Neuron (in vitro differentiated cells): ENCODE results near the gene DCTN3.

Experiments
- H2AFZ ChIP-seq: one replicate; pipeline ENCODE4 v1.6.1; 2013; ENCODE audit warnings: low read depth, mild to moderate bottlenecking, inconsistent platforms, low read length, moderate library complexity
- H3K27me3 ChIP-seq: one replicate; pipeline ENCODE4 v1.6.1; 2013; ENCODE audit warnings: low read length; ENCODE audit not compliant: insufficient read depth
- H3K36me3 ChIP-seq: one replicate; pipeline ENCODE4 v1.6.1; 2013; ENCODE audit warnings: low read length; ENCODE audit not compliant: insufficient read depth
- H3K4me1 ChIP-seq: one replicate; pipeline ENCODE4 v1.6.1; 2013; ENCODE audit warnings: low read length; ENCODE audit not compliant: insufficient read depth
- H3K4me3 ChIP-seq: 2 replicates; pipeline ENCODE4 v1.5.1; 2013; ENCODE audit warnings: mild to moderate bottlenecking, low read length, moderate library complexity
- H3K9me3 ChIP-seq: one replicate; pipeline ENCODE4 v1.6.1; 2013; ENCODE audit warnings: low read length

DCTN3 gene

GRCh38 chr9:34620061-34620994, at the start of gene DCTN3:
DCTN3 (minus strand) TSS chr9:34620495; CDS start chr9:34620464, 31 bp downstream.
- Histone ChIP-seq H3K4me3 (peak within 1 kb of the TSS; percentile 84), H2AFZ (peak within 1 kb of the TSS; percentile 51), H3K9me3 (peaks cover 2% of the 10 kb centered on the region), H3K4me1 (peaks cover 14% of the 10 kb centered on the region), H3K27me3 (peaks cover 16% of the 10 kb centered on the region), H3K36me3 (peaks cover 29% of the 10 kb centered on the region)

- H3K27me3 ChIP-seq, result no peaks in the 10 kb centered on the region
- H3K36me3 ChIP-seq, result no peaks in the 10 kb centered on the region
- peak overlapping the region; percentile 60 for H3K4me3 ChIP-seq
These were observed 45.3 kb upstream of the DCTN3 start for GRCh38 chr9:34665381-34666250.

GRCh38 chr9:34665067-34665380, 44.7 kb upstream of the DCTN3 start:
- Histone ChIP-seq H3K27me3 (no peaks in the 10 kb centered on the region), H2AFZ (peak overlapping the region; percentile 52), H3K9me3 (no peaks in the 10 kb centered on the region), H3K4me3 (peak overlapping the region; percentile 46), H3K36me3 (no peaks in the 10 kb centered on the region), H3K4me1 (peaks cover 7% of the 10 kb centered on the region)

More at GRCh38 chr9:34665381-34666250, 45.3 kb upstream of the DCTN3 start:
- H3K9me3 ChIP-seq, result no peaks in the 10 kb centered on the region
- H3K4me1 ChIP-seq, result peaks cover 7% of the 10 kb centered on the region
- peak overlapping the region; percentile 52 for H2AFZ ChIP-seq

- H3K36me3 ChIP-seq, result no peaks in the 10 kb centered on the region
- no peaks in the 10 kb centered on the region for H3K9me3 ChIP-seq
- H2AFZ ChIP-seq, result peak overlapping the region; percentile 52
- H3K4me3 ChIP-seq, result peak overlapping the region; percentile 46
- H3K4me1 ChIP-seq, result peaks cover 7% of the 10 kb centered on the region
- H3K27me3 ChIP-seq, result no peaks in the 10 kb centered on the region
These were observed 44.2 kb upstream of the DCTN3 start for GRCh38 chr9:34664281-34665066.

DNA sequence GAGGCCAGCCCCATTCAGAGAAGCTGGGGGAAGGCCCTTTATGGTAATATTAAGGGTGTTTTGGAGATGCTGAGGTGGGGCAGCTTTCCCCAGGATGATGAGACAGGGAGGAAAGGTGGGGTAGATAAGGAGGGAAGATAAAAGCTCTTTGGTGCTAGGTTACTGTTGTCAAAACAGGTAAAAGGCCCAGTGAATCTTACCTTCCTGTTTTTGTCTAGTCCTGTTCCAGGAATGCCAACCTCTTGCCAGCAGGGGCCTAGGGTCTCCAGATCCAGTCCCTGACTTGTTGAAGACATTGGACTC, 43.0 kb upstream of the DCTN3 start:
- Histone ChIP-seq H3K27me3 (no peaks in the 10 kb centered on the region), H3K9me3 (no peaks in the 10 kb centered on the region), H2AFZ (no peak overlapping the region), H3K36me3 (no peaks in the 10 kb centered on the region), H3K4me3 (no peak overlapping the region), H3K4me1 (peaks cover 7% of the 10 kb centered on the region)

GRCh38 chr9:34662526-34663302, 42.4 kb upstream of the DCTN3 start, which contains the start of gene CCL27:
CCL27 (minus strand) TSS chr9:34662657; CDS start chr9:34662633, 24 bp downstream.
- Histone ChIP-seq H3K4me1 (peaks cover 7% of the 10 kb centered on the region), H3K27me3 (no peaks in the 10 kb centered on the region), H2AFZ (no peak within 1 kb of the TSS), H3K36me3 (no peaks in the 10 kb centered on the region), H3K9me3 (no peaks in the 10 kb centered on the region), H3K4me3 (no peak within 1 kb of the TSS)

DNA sequence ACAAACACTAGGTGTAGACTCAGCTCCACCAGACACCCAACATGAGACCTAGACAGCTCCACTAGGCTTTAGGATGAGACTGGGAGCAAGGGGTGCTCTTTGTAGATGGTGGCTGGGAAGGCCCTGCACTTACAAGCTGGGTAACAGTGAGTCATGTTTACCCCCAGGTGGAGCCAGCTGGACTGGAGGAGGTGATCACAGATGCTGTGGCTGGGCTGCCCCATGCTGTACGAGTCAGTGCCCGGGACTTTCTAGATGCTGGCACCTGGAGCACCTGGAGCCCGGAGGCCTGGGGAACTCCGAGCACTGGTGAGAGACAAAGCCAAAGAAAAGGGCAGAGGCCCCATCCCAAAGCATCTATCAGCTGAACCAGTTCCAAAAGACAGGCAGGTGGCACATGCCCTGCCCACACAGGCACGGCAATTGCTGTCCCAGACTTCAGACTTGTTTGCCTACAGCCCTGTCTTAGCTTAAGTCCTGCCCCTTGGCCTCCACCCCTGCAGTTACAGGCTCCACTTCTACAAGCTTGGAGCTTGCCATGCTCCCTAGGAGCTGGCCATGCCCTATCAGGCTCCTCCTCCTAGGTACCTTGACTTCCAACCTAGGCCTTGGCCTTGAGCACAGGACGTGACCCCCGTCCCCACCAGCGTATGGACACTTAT, 39.4 kb upstream of the DCTN3 start:
- Histone ChIP-seq H3K36me3 (no peaks in the 10 kb centered on the region), H3K4me3 (no peak overlapping the region), H3K27me3 (no peaks in the 10 kb centered on the region), H3K4me1 (peaks cover under 1% of the 10 kb centered on the region), H2AFZ (no peak overlapping the region), H3K9me3 (no peaks in the 10 kb centered on the region)

GRCh38 chr9:34658461-34658860, 38.2 kb upstream of the DCTN3 start:
- H3K4me3 ChIP-seq, result no peak overlapping the region

DNA sequence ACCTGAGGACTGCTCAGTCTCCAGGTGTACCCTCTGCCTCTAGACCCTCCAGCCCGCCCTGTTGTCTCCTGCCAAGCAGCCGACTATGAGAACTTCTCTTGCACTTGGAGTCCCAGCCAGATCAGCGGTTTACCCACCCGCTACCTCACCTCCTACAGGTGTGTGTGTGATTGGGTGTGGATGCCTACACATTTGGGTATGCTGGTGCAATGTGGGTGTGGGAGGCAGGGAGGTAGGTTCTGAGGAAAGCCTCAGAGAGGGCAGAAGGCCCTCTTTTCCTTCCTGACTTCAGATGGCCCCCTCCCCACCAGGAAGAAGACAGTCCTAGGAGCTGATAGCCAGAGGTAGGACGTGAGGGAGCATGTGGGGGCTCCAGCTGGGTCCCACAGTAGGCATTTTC, 36.7 kb upstream of the DCTN3 start:
- Histone ChIP-seq H2AFZ (no peak overlapping the region), H3K4me1 (peaks cover 20% of the 10 kb centered on the region), H3K27me3 (no peaks in the 10 kb centered on the region), H3K4me3 (no peak overlapping the region), H3K36me3 (no peaks in the 10 kb centered on the region), H3K9me3 (no peaks in the 10 kb centered on the region)

More at GRCh38 chr9:34658461-34658860, 38.2 kb upstream of the DCTN3 start:
- Histone ChIP-seq H3K27me3 (no peaks in the 10 kb centered on the region), H2AFZ (no peak overlapping the region), H3K9me3 (no peaks in the 10 kb centered on the region), H3K36me3 (no peaks in the 10 kb centered on the region), H3K4me1 (peaks cover 7% of the 10 kb centered on the region)

DNA sequence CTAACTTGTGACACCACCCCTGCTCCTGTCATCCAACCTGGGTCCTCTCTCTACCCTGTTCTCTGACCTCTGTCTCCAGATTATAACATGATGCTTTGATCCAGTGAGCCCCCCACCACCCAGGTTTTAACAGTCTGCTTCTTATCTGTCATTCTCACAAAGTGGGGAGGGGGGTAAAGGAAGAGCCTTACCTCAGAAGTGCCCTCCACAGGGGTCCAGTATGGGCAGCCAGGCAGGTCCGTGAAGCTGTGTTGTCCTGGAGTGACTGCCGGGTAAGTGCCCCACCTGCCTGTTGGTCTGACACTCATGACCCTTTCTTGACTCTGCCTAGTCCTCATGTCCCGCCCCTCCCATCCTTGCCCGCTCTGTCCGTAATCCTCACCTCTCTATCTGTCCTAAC, 35.1 kb upstream of the DCTN3 start:
- H3K36me3 ChIP-seq, result no peaks in the 10 kb centered on the region

GRCh38 chr9:34654323-34655051, 34.2 kb upstream of the DCTN3 start:
- no peaks in the 10 kb centered on the region for H3K27me3 ChIP-seq
- H3K36me3 ChIP-seq, result peaks cover 3% of the 10 kb centered on the region
- no peak overlapping the region for H3K4me3 ChIP-seq
- peaks cover 32% of the 10 kb centered on the region for H3K4me1 ChIP-seq
- H3K9me3 ChIP-seq, result no peaks in the 10 kb centered on the region
- no peak overlapping the region for H2AFZ ChIP-seq

More for the DNA sequence above, 35.1 kb upstream of the DCTN3 start:
- Histone ChIP-seq H3K4me1 (peaks cover 32% of the 10 kb centered on the region), H2AFZ (no peak overlapping the region), H3K27me3 (no peaks in the 10 kb centered on the region), H3K9me3 (no peaks in the 10 kb centered on the region), H3K4me3 (no peak overlapping the region)
